PC-9 (cell line): ENCODE results near the gene MTHFD2.

ENCODE experiments used
- CTCF ChIP-seq: fragments of 200-600 bp; sonication (generic); conservative IDR thresholded peaks from 2 replicates; pipeline ENCODE4 v1.6.1; 2017; ENCODE audit warnings: mixed run types, antibody characterized with exemption, mild to moderate bottlenecking, moderate library complexity
- EZH2 ChIP-seq: fragments of 200-600 bp; sonication (generic); IDR thresholded peaks from 2 replicates; pipeline ENCODE4 v1.8.0; 2017; ENCODE audit warnings: antibody characterized with exemption, low read depth

GRCh38 chr2:74149570-74150319, 48.7 kb upstream of the MTHFD2 start:
- no peak for TF ChIP-seq CTCF
- TF ChIP-seq EZH2: no peak
